Lower leg skin (tissue), 4 donors: ENCODE data around the gene PEDS1. TPM values are rescaled to one million over a fixed set of nuclear protein-coding genes. Genes with fewer than 3 reads are reported as not detected.

Experiments used
- DNase-seq, 2 donors: peaks; one replicate each; pipeline ENCODE4 v3.0.0-alpha.2; 2019; ENCODE audit warnings: low spot score in 2 of 2
- H3K4me3 ChIP-seq: fragments of 200-600 bp; sonication (generic); 2 replicates; pipeline ENCODE4 v1.5.1; 2017; ENCODE audit warnings: mild to moderate bottlenecking, low read depth; ENCODE audit not compliant: poor library complexity, severe bottlenecking
- POLR2A ChIP-seq, 2 donors: fragments of 450-650 bp; IDR thresholded peaks; one replicate each; pipeline ENCODE4 v1.6.1; 2016 to 2017; ENCODE audit warnings: antibody characterized with exemption in 2 of 2, mild to moderate bottlenecking in 1 of 2, moderate library complexity in 1 of 2
- WGBS, 2 donors: methylation state at CpG; one replicate each; pipeline ENCODE4 v1.1.5; 2018; 5-methylcytosine and 5-hydroxymethylcytosine counted together
- intact Hi-C: fragments of 100-400 bp; cut with DNase I; formaldehyde crosslinking; loops from one replicate; pipeline ENCODE4 v1.15.0; 2023; ENCODE audit warnings: low total_unique reads
- total RNA-seq, 4 donors: library from RNA; depleted of rRNA; stranded (reverse); fragments of >200 nt; gene quantifications; one replicate each; pipeline ENCODE4 v1.1.0, GENCODE V29; 2016
- TF ChIP-seq, protein P1 (sequence below), 3 donors: fragments of 450-650 bp; IDR thresholded peaks; one replicate each; pipeline ENCODE4 v1.5.1; 2016; ENCODE audit warnings: antibody characterized with exemption in 3 of 3, mild to moderate bottlenecking in 3 of 3, moderate library complexity in 2 of 3

PEDS1 gene
- total RNA-seq, 4 donors from 2014 or later = 47.3 to 69.3 (median 59.6) TPM

DNA sequence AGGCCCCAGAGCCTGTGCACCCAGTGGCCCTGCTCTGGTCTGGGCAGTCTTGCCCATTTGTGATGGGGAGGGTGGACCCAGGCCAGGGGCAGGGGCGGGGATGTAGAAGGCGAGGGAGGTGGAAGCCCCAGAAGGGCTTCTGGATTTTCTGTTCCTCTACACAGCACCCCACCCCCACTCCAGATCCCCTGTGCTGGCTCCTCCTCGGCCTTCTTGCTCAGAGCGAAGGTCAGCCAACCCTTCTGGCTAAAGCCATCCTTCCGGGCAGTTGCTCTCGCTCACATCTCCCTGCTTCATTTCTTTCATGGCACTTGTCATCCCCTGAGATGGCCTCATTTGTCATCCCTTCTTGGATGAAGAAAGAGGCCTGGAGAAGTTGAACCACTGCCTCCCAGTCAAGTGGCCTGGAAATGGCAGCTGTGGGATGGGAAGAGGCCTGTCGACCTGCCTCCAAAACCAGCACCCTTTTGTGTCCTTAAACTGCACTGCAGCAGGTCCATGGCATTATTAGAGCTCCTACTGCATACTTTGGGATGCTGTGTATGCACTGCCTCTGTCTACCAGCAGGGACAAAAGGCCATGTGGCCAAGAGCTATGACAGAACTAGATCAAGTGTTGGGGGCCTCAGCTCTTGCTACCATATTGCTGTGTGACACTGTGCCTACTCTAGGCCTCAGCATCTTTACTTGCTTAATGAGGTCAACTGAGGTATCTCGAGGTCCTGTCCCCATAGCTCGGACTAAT, 19.9 kb downstream of the PEDS1 start:
- intact Hi-C loops = no loop called here
- TF ChIP-seq POLR2A (IDR thresholded peaks at IDR 0.05) = no peak
- TF ChIP-seq, protein P1, sequence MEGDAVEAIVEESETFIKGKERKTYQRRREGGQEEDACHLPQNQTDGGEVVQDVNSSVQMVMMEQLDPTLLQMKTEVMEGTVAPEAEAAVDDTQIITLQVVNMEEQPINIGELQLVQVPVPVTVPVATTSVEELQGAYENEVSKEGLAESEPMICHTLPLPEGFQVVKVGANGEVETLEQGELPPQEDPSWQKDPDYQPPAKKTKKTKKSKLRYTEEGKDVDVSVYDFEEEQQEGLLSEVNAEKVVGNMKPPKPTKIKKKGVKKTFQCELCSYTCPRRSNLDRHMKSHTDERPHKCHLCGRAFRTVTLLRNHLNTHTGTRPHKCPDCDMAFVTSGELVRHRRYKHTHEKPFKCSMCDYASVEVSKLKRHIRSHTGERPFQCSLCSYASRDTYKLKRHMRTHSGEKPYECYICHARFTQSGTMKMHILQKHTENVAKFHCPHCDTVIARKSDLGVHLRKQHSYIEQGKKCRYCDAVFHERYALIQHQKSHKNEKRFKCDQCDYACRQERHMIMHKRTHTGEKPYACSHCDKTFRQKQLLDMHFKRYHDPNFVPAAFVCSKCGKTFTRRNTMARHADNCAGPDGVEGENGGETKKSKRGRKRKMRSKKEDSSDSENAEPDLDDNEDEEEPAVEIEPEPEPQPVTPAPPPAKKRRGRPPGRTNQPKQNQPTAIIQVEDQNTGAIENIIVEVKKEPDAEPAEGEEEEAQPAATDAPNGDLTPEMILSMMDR (IDR thresholded peaks at IDR 0.05) = no peak
- DNase-seq = no peak
- 80 to 88% methylated on average over 9 of the region's 9 CpGs for WGBS, 2 donors
- H3K4me3 ChIP-seq = no peak overlapping the region

DNA sequence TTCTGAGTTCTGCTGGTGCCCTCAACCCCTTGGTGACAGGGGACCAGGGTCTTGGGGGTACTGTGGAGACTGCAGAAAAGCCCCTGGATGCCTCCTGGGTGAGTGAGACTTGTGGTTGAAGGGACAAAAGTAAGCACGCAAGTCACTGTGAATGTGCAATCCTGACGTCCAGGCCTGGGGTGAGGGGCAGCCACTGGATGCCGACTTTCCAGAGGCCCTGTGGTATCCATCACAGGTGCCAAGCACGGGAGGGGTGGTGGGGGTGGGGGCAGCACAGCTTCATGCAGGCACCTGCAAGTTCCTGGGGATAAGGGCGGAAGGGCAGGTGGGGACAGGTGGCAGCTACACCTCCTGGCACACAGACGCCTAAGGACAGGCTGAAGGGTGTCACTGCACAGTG, 20.5 kb downstream of the PEDS1 start:
- H3K4me3 ChIP-seq = no peak overlapping the region
- intact Hi-C loops = no loop called here
- WGBS, 2 donors = 68 to 80% methylated on average over 6 of the region's 6 CpGs
- DNase-seq = no peak
- TF ChIP-seq, protein P1 (IDR thresholded peaks at IDR 0.05) = no peak
- no peak for TF ChIP-seq POLR2A (IDR thresholded peaks at IDR 0.05)

DNA sequence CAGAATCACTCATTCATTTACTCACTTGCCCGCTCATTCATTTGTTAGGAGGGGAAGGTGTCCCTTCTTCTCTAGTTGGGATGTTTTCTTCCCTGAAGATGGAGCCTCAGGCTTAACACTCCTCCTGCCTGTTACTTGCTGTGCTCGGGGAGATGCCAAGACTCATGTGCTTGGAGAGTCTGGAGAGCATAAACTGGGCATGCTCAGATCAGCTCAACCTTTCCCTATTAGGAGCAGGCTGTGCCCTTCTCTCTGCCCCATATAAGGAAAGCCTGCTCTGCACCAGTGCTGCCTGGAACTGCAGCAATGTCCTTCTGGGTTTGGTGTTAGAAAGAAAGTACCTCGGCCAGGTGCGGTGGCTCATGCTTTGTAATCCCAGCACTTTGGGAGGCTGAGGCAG, 22.5 kb downstream of the PEDS1 start:
- DNase-seq = no peak
- no peak overlapping the region for H3K4me3 ChIP-seq
- TF ChIP-seq, protein P1 (IDR thresholded peaks at IDR 0.05) = no peak
- TF ChIP-seq POLR2A (IDR thresholded peaks at IDR 0.05) = no peak
- 72 to 77% methylated on average over 4 of the region's 4 CpGs for WGBS, 2 donors
- intact Hi-C loops = no loop called here

DNA sequence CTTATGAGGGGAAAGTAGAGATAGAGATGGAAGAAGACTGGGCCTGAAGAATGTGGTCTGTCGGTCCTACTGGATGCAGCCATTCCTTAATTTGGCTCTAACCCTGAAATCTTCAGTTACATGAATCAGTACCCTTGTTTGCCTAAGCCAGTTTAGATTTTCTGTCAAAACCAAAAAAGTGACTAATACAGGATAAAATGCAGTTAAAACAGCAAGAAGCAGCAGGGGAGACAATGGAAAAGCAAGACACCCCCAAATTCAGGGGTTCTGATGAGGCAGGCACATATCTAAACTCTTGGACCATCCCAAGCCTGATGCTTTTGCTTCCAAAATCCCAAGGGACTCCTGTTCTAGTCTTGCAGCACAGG, 23.2 kb downstream of the PEDS1 start:
- intact Hi-C loops = no loop called here
- TF ChIP-seq POLR2A (IDR thresholded peaks at IDR 0.05) = no peak
- TF ChIP-seq, protein P1 (IDR thresholded peaks at IDR 0.05) = no peak
- WGBS, 2 donors = 92 to 96% methylated on average over 1 of the region's 1 CpG
- no peak for DNase-seq
- no peak overlapping the region for H3K4me3 ChIP-seq

DNA sequence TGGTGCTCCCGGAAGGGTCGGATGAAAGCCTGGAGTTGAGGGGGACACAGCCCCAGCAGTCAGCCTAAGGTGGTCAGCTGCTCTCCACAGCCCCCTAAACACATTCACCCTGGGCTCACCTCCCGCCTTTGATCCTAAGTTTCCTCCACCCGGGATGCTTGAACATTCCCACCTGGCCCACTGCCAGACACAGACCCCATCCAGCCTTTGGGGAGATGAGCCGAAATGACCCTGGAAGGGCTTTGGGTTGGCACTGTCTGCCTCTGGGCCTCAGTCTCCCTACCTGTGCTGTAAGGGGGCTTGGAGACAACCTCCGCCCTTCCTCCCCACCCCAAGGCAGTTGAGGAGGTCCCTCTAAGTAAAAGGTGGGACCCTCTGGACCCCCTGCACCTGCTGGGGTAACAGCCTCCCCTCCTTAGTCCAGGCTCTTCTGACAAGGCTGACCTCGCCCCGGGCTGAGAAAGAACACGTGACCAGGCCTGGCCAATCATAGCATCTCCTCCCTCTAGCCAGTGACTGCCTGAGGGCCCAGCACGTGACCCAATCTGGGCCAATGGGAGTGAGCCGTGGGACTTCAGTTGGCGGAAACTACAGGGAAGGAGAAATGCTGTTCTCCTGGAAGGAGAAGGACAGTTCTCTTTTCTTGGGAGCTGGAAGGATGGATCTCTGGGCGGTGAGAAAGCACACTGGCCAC, 23.7 kb downstream of the PEDS1 start:
- intact Hi-C loops = no loop called here
- DNase-seq = no peak
- TF ChIP-seq POLR2A (IDR thresholded peaks at IDR 0.05) = no peak
- TF ChIP-seq, protein P1 (IDR thresholded peaks at IDR 0.05) = no peak
- WGBS, 2 donors = 92% methylated on average over 12 to 13 of the region's 13 CpGs
- no peak overlapping the region for H3K4me3 ChIP-seq
